ENCODE results near the gene C1orf198.

The C1orf198 gene

DNA sequence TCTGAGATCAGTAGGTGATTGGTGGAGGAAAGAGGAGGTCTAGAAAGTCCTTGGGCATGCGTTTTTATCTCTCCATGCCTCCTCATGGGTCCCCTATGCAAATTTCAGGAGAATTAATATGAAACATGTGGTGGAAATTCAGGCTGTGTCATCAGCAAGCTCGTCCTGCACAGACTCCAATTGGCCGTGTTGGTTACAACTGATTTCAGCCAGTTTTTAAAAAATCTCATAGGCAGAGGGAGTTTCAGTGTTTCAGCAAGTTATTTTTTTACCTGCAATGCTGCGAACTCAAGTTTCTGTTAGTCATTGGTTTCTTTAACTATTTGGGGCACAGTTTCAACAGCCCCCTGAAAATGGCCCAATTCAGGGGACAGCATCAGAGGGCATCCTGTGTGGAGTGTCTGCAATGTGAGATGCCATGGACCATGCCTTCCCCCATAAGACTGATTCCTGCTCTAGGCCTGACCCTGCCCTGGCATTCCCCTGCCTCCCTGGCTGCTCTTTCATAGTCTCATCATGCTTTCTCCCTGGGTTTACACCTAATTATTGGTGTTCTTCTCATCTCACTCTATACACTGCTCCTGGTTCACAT lies 59.9 kb downstream of the C1orf198 start:
- no peaks in the 10 kb centered on the region for H3K36me3 Mint-ChIP-seq (ENCODE audit: low read depth)
- peaks cover 12% of the 10 kb centered on the region for H3K9me3 Mint-ChIP-seq
- ATAC-seq (no peak), DNase-seq (no peak)
- no peak overlapping the region for H3K27ac Mint-ChIP-seq
- peaks cover 6% of the 10 kb centered on the region for H3K27me3 Mint-ChIP-seq
- H3K4me1 Mint-ChIP-seq = no peaks in the 10 kb centered on the region
- H3K4me3 Mint-ChIP-seq = no peak overlapping the region

GRCh38 chr1:230807561-230808280 lies 60.6 kb downstream of the C1orf198 start:
- ATAC-seq (no peak), DNase-seq (no peak)
- no peaks in the 10 kb centered on the region for H3K4me1 Mint-ChIP-seq
- no peaks in the 10 kb centered on the region for H3K36me3 Mint-ChIP-seq (ENCODE audit: low read depth)
- no peak overlapping the region for H3K27ac Mint-ChIP-seq
- H3K9me3 Mint-ChIP-seq = peaks cover 5% of the 10 kb centered on the region
- peaks cover 3% of the 10 kb centered on the region for H3K27me3 Mint-ChIP-seq
- no peak overlapping the region for H3K4me3 Mint-ChIP-seq

- Mint-ChIP-seq H3K36me3 (ENCODE audit: low read depth) (no peaks in the 10 kb centered on the region), H3K27me3 (peaks cover 3% of the 10 kb centered on the region), H3K27ac (no peak overlapping the region), H3K4me1 (no peaks in the 10 kb centered on the region), H3K4me3 (no peak overlapping the region), H3K9me3 (no peaks in the 10 kb centered on the region)
- DNase-seq (no peak), ATAC-seq (no peak)
Measured at GRCh38 chr1:230807029-230807428, 61.3 kb downstream of the C1orf198 start.

DNA sequence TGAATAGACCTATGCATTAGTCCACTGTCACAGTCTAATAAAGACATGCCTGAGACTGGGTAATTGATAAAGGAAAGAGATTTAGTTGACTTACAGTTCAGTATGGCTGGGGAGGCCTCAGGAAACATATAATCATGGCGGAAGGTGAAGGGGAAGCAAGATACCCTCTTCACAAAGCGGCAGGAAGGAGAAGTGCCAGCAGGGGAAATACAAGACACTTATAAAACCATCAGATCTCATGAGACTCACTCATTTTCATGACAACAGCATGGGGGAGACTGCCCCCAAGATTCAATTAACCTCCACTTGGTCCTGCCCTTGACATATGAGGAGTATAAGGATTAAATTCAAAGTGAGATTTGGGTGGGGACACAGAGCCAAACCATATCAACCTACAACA lies 61.8 kb downstream of the C1orf198 start:
- no peaks in the 10 kb centered on the region for H3K36me3 Mint-ChIP-seq (ENCODE audit: low read depth)
- H3K27me3 Mint-ChIP-seq = peaks cover 3% of the 10 kb centered on the region
- ATAC-seq (no peak), DNase-seq (no peak)
- no peaks in the 10 kb centered on the region for H3K9me3 Mint-ChIP-seq
- H3K4me3 Mint-ChIP-seq = no peak overlapping the region
- H3K27ac Mint-ChIP-seq = no peak overlapping the region
- H3K4me1 Mint-ChIP-seq = no peaks in the 10 kb centered on the region

DNA sequence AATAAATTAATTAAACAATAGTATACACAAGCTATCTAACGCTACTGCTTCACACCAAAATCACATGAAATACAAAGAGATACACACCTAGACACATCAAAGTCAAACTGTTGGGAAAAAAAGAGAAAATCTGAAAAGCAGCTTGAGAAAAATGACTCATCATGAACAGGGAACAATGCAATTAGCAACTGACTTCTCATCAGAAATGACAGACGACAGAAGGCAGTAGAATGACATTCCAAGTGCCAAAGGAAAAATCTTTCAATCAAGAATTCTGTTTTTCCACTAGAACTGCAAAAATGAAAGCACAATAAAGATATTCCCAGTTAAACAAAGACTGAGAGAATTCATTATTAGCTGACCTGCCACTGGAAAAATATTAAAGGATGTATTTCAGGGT lies 63.9 kb downstream of the C1orf198 start:
- H3K36me3 Mint-ChIP-seq (ENCODE audit: low read depth) = no peaks in the 10 kb centered on the region
- H3K27me3 Mint-ChIP-seq = peaks cover 3% of the 10 kb centered on the region
- H3K9me3 Mint-ChIP-seq = no peaks in the 10 kb centered on the region
- no peak overlapping the region for H3K4me3 Mint-ChIP-seq
- ATAC-seq (no peak), DNase-seq (no peak)
- no peak overlapping the region for H3K27ac Mint-ChIP-seq
- H3K4me1 Mint-ChIP-seq = no peaks in the 10 kb centered on the region

GRCh38 chr1:230800891-230801840 lies 67.2 kb downstream of the C1orf198 start:
- H3K36me3 Mint-ChIP-seq (ENCODE audit: low read depth) = no peaks in the 10 kb centered on the region
- ATAC-seq = no peak
- no peak for DNase-seq
- peaks cover 22% of the 10 kb centered on the region for H3K27me3 Mint-ChIP-seq
- no peaks in the 10 kb centered on the region for H3K4me1 Mint-ChIP-seq
- no peaks in the 10 kb centered on the region for H3K9me3 Mint-ChIP-seq
- no peak overlapping the region for H3K4me3 Mint-ChIP-seq
- H3K27ac Mint-ChIP-seq = no peak overlapping the region

GRCh38 chr1:230798491-230798890 lies 69.8 kb downstream of the C1orf198 start:
- Mint-ChIP-seq H3K9me3 (no peaks in the 10 kb centered on the region), H3K4me1 (no peaks in the 10 kb centered on the region), H3K27ac (no peak overlapping the region), H3K27me3 (peaks cover 18% of the 10 kb centered on the region), H3K36me3 (ENCODE audit: low read depth) (no peaks in the 10 kb centered on the region), H3K4me3 (no peak overlapping the region)
- DNase-seq (no peak), ATAC-seq (no peak)

- no peaks in the 10 kb centered on the region for H3K4me1 Mint-ChIP-seq
- no peak overlapping the region for H3K4me3 Mint-ChIP-seq
- no peaks in the 10 kb centered on the region for H3K36me3 Mint-ChIP-seq (ENCODE audit: low read depth)
- ATAC-seq (no peak), DNase-seq (no peak)
- peaks cover 18% of the 10 kb centered on the region for H3K27me3 Mint-ChIP-seq
- H3K27ac Mint-ChIP-seq = no peak overlapping the region
- no peaks in the 10 kb centered on the region for H3K9me3 Mint-ChIP-seq
Measured at GRCh38 chr1:230797942-230798365, 70.4 kb downstream of the C1orf198 start.

DNA sequence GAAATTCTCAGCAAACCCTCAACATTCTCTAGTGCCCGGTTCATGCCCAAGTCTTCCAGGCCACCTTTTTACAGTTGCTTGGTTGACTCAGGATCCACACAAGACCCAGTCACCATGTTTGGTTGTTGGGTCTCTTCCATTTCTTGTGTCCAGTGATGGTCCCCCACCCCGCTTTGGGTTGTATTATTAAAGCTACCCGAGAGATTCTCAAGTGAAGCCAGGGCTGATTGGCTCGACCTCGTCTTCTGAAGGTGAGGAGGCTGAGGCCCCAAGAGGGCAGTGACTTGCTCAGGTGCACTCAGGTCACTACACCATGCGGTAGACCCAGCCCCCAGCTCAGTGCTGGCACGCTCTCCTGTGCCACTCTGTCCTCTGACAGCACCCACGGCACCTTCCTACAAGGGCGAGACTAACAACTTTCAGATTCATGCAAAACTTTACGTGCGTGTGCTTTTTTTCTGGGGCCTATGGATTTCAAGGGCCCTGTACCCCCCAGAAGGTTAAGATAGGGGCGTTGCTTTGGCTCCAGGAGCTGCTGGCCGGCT lies 70.9 kb downstream of the C1orf198 start:
- Mint-ChIP-seq H3K4me3 (no peak overlapping the region), H3K27ac (no peak overlapping the region)

DNA sequence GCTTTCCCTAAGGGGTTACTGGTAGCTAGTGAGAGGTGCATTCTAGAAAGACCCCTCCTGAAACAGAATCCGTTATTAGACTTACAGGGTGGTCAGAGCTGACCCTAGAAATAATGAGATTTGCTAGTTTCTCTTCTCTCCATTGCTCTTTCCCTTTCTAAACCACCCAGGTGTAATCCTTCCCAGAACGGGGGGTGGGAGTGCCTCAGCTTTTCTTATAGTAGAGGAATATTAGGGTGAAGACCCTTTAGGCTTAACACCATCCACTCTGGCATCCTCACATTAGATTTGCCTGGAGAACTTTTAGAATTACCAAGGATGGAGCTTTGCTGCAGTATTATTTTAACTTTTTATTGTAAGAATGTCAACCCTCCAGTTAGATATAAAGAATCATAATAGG lies 71.7 kb downstream of the C1orf198 start:
- no peaks in the 10 kb centered on the region for H3K9me3 Mint-ChIP-seq
- H3K4me3 Mint-ChIP-seq = no peak overlapping the region
- no peaks in the 10 kb centered on the region for H3K4me1 Mint-ChIP-seq
- ATAC-seq = no peak
- H3K27me3 Mint-ChIP-seq = peaks cover 18% of the 10 kb centered on the region
- H3K27ac Mint-ChIP-seq = no peak overlapping the region
- no peaks in the 10 kb centered on the region for H3K36me3 Mint-ChIP-seq (ENCODE audit: low read depth)
- DNase-seq = no peak

More for the DNA sequence above, 70.9 kb downstream of the C1orf198 start:
- DNase-seq = no peak
- Mint-ChIP-seq H3K27me3 (peaks cover 18% of the 10 kb centered on the region), H3K9me3 (no peaks in the 10 kb centered on the region), H3K4me1 (no peaks in the 10 kb centered on the region), H3K36me3 (ENCODE audit: low read depth) (no peaks in the 10 kb centered on the region)
- no peak for ATAC-seq

- DNase-seq = no peak
- no peaks in the 10 kb centered on the region for H3K4me1 Mint-ChIP-seq
- no peak for ATAC-seq
- H3K27ac Mint-ChIP-seq = no peak overlapping the region
- peaks cover 20% of the 10 kb centered on the region for H3K27me3 Mint-ChIP-seq
- no peaks in the 10 kb centered on the region for H3K36me3 Mint-ChIP-seq (ENCODE audit: low read depth)
- no peak overlapping the region for H3K4me3 Mint-ChIP-seq
- H3K9me3 Mint-ChIP-seq = no peaks in the 10 kb centered on the region
Measured at GRCh38 chr1:230794871-230795605, 73.3 kb downstream of the C1orf198 start.

DNA sequence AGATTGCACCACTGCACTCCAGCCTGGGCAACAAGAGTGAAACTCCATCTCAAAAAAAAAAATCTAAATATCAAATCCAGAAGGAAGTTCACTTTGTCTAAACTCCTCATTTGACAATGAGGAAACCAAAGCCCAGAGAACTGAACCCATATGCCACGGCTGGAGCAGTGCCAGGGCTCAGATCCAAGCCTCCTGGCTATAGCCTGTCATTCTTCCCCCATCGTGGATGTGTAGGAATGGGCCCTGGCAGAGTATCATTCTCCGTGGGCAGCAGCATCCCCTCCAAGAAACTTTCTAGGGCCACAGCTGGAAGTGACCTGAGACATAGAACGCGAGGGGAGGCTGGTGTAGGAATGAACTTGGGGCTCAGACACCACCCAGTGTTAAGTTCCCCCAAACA lies 73.9 kb downstream of the C1orf198 start:
- Mint-ChIP-seq H3K36me3 (ENCODE audit: low read depth) (no peaks in the 10 kb centered on the region), H3K27me3 (peaks cover 20% of the 10 kb centered on the region), H3K4me1 (no peaks in the 10 kb centered on the region), H3K27ac (no peak overlapping the region), H3K9me3 (no peaks in the 10 kb centered on the region), H3K4me3 (no peak overlapping the region)
- DNase-seq = no peak
- ATAC-seq = no peak

- peaks cover 17% of the 10 kb centered on the region for H3K27me3 Mint-ChIP-seq
- H3K4me1 Mint-ChIP-seq = no peaks in the 10 kb centered on the region
- DNase-seq (no peak), ATAC-seq (no peak)
- no peaks in the 10 kb centered on the region for H3K9me3 Mint-ChIP-seq
- no peaks in the 10 kb centered on the region for H3K36me3 Mint-ChIP-seq (ENCODE audit: low read depth)
- H3K27ac Mint-ChIP-seq = no peak overlapping the region
- H3K4me3 Mint-ChIP-seq = no peak overlapping the region
Measured at GRCh38 chr1:230793463-230793745, 74.9 kb downstream of the C1orf198 start.

- no peaks in the 10 kb centered on the region for H3K4me1 Mint-ChIP-seq
- no peaks in the 10 kb centered on the region for H3K9me3 Mint-ChIP-seq
- DNase-seq = no peak
- no peak overlapping the region for H3K4me3 Mint-ChIP-seq
- no peaks in the 10 kb centered on the region for H3K36me3 Mint-ChIP-seq (ENCODE audit: low read depth)
- no peak overlapping the region for H3K27ac Mint-ChIP-seq
- no peak for ATAC-seq
- H3K27me3 Mint-ChIP-seq = peaks cover 18% of the 10 kb centered on the region
Measured at GRCh38 chr1:230792691-230793462, 75.4 kb downstream of the C1orf198 start.

Data from activated naive CD8-positive, alpha-beta T cell treated with anti-CD3 and anti-CD28 coated beads, Interleukin-2, amount 50 U/mL, for 24 hours (primary cell).